AG09319 (cell line): Measurements from ENCODE around the gene TAAR9.

Experiments used
- DNase-seq: peaks from one replicate; pipeline ENCODE4 v3.0.0-alpha.2; 2010; ENCODE audit warnings: low read depth; ENCODE audit errors: extremely low read depth
- CTCF ChIP-seq: IDR thresholded peaks from 2 replicates; pipeline ENCODE4 v1.5.1; 2011; ENCODE audit warnings: low read depth, mild to moderate bottlenecking, inconsistent platforms, low read length, moderate library complexity

The TAAR9 gene

GRCh38 chr6:132506869-132507808 is 30.9 kb upstream of the TAAR9 start:
- DNase-seq: no peak
- no peak for TF ChIP-seq CTCF

- DNase-seq: no peak
- no peak for TF ChIP-seq CTCF
Observed at GRCh38 chr6:132511210-132511830, 26.8 kb upstream of the TAAR9 start.

- DNase-seq: no peak
- no peak for TF ChIP-seq CTCF
Observed at GRCh38 chr6:132511831-132512220, 26.3 kb upstream of the TAAR9 start.

GRCh38 chr6:132512342-132512637 is 25.8 kb upstream of the TAAR9 start:
- no peak for DNase-seq

GRCh38 chr6:132512638-132513632 is 25.1 kb upstream of the TAAR9 start, which contains the start of gene STX7:
TSS of gene STX7 (minus strand) at chr6:132513116. CDS start at chr6:132503530, 9,586 bp downstream.
- TF ChIP-seq CTCF: no peak
- DNase-seq: peak; percentile 36

More at GRCh38 chr6:132512342-132512637, 25.8 kb upstream of the TAAR9 start:
- no peak for TF ChIP-seq CTCF

GRCh38 chr6:132513831-132514545 is 24.1 kb upstream of the TAAR9 start:
- no peak for DNase-seq
- TF ChIP-seq CTCF: no peak
